NB4 (cell line): ENCODE results near the gene AKAP10.

Source experiments
- DNase-seq: peaks from one replicate; pipeline ENCODE4 v3.0.0; 2010; ENCODE audit warnings: low read depth
- H3K4me3 ChIP-seq: one replicate; pipeline ENCODE4 v1.5.1; 2011; ENCODE audit warnings: mild to moderate bottlenecking, low read depth, low read length, moderate library complexity
- CTCF ChIP-seq: IDR thresholded peaks from one replicate; pipeline ENCODE4 v1.5.1; 2012; ENCODE audit warnings: low read depth, low read length
- MAX ChIP-seq: IDR thresholded peaks from 2 replicates; pipeline ENCODE4 v1.6.1; 2011; ENCODE audit warnings: low read depth, low read length
- MYC ChIP-seq: IDR thresholded peaks from 2 replicates; pipeline ENCODE4 v1.6.1; 2011; ENCODE audit warnings: low read depth, low read length
- POLR2A ChIP-seq: IDR thresholded peaks from 2 replicates; pipeline ENCODE4 v1.6.1; 2011; ENCODE audit warnings: mild to moderate bottlenecking; ENCODE audit not compliant: insufficient read length; ENCODE audit errors: extremely low read depth

Gene AKAP10

GRCh38 chr17:19945009-19945626 is 32.5 kb downstream of the AKAP10 start:
- no peak overlapping the region for H3K4me3 ChIP-seq
- TF ChIP-seq CTCF = no peak
- no peak for TF ChIP-seq MYC
- TF ChIP-seq POLR2A = no peak
- TF ChIP-seq MAX = no peak

GRCh38 chr17:19943599-19943998 is 34.0 kb downstream of the AKAP10 start:
- no peak overlapping the region for H3K4me3 ChIP-seq
- TF ChIP-seq POLR2A (no peak), CTCF (no peak), MAX (no peak), MYC (no peak)
- DNase-seq = no peak

More at GRCh38 chr17:19945009-19945626, 32.5 kb downstream of the AKAP10 start:
- DNase-seq = no peak

GRCh38 chr17:19943026-19943425 is 34.6 kb downstream of the AKAP10 start:
- DNase-seq = no peak
- TF ChIP-seq POLR2A = no peak
- TF ChIP-seq MYC = no peak
- no peak for TF ChIP-seq MAX
- TF ChIP-seq CTCF = no peak
- H3K4me3 ChIP-seq = no peak overlapping the region

- TF ChIP-seq MAX (no peak), CTCF (no peak), MYC (no peak), POLR2A (no peak)
- DNase-seq = no peak
- H3K4me3 ChIP-seq = no peak overlapping the region
Measured at GRCh38 chr17:19940722-19941464, 36.7 kb downstream of the AKAP10 start.

GRCh38 chr17:19939993-19940721 is 37.5 kb downstream of the AKAP10 start:
- no peak for DNase-seq
- no peak for TF ChIP-seq CTCF
- TF ChIP-seq MYC = no peak
- no peak for TF ChIP-seq MAX
- TF ChIP-seq POLR2A = no peak
- no peak overlapping the region for H3K4me3 ChIP-seq
